ENCODE results near the gene RBM20.
"Not testable (repeated sequence)": the region's sequence is repeated elsewhere in the genome, so short reads cannot be mapped to it uniquely, and the experiment has no call there.

RBM20 gene

DNA sequence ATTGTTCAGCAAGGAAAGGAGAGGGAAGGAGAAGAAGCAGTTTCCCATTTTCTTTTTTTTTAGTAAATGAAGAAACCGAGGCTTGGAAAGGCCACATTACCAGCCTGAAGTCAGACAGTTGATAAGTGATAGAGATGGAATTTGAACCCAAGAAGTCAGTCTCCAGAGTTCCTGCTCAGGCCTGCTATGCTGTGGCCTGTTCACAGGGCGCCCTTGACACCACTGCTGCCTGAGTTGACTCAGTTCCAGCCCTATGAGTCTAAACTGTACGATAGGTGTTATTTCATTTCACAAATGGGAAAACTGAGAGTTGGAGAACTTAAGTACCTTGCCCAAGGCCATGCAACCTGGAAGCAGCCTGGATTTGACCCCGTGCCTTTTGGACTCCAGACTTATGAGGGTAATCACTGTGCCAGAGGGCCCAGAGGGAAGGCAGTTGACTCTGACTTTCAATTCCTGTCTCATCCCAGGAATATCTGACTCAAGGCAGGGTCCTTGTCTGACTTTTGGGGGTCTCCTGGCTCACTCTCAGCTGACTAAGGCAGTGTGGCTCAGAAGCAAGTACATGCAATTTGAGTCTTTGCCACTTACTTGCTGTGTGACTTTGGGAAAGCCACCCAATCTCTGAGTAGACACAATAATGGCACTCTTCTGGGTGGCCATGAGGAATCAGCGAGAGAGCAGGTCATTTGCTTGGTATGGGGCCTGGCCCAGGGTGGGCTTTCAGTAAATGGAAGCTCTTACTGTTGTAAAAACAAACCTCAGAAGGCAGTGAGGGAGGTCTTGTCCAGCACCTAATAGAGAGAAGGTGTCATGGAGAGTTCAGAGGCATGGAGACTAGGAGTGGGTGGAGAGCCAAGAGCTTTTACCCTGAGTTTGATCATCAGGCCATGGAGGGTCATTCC lies 17.9 kb upstream of the RBM20 start:
- DNase-seq: no peak

- DNase-seq: no peak
Measured at GRCh38 chr10:110628161-110628560, 16.0 kb upstream of the RBM20 start.

- DNase-seq: peak; percentile 76
Measured at GRCh38 chr10:110629680-110630191, 14.4 kb upstream of the RBM20 start.

DNA sequence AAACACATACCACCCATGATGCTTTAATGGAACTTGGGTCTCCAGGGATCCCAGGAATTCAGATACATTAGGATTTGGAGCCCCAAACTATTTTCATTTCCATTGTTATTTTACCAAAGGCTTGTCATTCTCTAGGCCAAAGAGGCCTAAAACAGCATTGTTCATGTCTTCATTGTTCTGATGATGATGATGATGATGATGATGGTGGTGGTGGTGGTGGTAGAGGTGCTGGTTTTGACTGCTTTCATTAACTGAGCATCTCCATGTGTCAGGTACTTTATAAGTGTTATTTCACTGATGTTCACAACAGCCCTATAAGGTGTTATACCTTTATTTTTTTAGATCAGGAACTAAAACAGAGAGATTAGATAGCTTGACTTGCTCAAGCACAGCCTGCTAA lies 12.2 kb upstream of the RBM20 start:
- DNase-seq: no peak

DNA sequence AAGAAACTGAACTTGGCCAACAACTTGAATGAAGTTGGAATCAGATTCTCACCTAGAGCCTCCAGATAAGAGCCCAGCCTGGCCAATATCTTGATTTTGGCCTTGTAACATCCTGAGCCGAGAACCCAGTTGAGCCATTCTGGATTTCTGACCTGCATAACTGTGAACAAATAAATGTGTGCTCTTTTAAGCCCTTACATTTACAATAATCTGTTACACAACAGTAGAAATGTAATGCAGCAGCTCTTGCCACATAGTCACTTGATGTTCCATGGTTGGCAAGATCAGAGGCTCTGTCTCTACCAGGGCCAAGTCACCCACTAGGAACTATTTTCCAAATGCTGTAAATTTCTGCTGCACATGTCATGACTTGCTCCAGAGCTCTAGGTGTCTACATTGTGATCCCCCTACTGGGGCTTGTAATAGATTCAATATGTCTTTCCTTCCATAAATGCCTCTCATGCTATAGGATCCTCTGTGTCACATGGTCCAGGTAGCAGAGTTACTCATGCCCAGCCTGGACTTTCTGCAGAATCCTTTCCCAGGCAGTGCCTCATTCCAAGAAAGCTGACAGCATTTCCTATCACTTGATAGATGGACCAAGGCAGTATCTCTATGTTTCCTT lies 11.4 kb upstream of the RBM20 start:
- DNase-seq: no peak

- DNase-seq: no peak
Measured at GRCh38 chr10:110634527-110635209, 9.5 kb upstream of the RBM20 start.

DNA sequence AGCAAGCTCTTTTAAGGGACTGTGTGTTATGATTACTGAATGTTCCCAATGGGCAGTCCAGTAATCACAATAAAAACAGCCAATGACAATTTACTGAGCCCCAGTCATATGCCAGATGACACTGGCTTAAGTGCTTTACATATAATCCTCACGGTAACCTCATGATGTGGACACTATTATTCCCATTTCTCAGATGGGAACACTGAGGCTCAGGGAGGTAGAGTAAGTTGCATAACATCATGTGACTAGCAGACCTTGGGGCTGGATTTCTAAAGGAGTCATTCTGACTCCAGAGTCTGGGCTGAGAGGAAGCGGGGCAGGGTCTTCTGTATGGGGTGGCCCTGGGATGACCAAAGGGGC lies 7.6 kb upstream of the RBM20 start:
- DNase-seq: no peak

- no peak for DNase-seq
Measured at GRCh38 chr10:110636932-110637557, 7.1 kb upstream of the RBM20 start.

GRCh38 chr10:110637558-110638053 lies 6.5 kb upstream of the RBM20 start:
- DNase-seq: no peak

GRCh38 chr10:110638319-110638718 lies 5.8 kb upstream of the RBM20 start:
- no peak for DNase-seq

GRCh38 chr10:110639046-110639445 lies 5.1 kb upstream of the RBM20 start:
- not testable (repeated sequence) for DNase-seq

DNA sequence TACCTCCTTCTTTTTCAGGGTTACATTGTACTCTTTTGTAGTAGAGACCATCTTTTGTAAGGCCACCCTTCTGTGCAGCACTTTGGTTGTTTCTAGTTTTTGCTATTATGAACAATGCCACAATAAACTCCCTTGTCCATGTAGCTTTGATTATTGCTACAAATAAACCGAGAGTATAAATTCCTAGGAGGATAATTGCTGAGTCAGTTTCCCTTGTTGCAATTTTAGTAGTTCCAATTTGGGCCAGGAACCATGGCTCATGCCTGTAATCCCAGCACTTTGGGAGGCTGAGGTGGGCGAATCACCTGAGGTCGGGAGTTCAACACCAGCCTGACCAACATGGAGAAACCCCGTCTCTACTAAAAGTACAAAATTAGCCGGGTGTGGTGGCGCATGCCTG lies 4.3 kb upstream of the RBM20 start:
- DNase-seq: not testable (repeated sequence)

GRCh38 chr10:110641256-110641655 lies 2.9 kb upstream of the RBM20 start:
- peak; percentile 23 for DNase-seq

DNA sequence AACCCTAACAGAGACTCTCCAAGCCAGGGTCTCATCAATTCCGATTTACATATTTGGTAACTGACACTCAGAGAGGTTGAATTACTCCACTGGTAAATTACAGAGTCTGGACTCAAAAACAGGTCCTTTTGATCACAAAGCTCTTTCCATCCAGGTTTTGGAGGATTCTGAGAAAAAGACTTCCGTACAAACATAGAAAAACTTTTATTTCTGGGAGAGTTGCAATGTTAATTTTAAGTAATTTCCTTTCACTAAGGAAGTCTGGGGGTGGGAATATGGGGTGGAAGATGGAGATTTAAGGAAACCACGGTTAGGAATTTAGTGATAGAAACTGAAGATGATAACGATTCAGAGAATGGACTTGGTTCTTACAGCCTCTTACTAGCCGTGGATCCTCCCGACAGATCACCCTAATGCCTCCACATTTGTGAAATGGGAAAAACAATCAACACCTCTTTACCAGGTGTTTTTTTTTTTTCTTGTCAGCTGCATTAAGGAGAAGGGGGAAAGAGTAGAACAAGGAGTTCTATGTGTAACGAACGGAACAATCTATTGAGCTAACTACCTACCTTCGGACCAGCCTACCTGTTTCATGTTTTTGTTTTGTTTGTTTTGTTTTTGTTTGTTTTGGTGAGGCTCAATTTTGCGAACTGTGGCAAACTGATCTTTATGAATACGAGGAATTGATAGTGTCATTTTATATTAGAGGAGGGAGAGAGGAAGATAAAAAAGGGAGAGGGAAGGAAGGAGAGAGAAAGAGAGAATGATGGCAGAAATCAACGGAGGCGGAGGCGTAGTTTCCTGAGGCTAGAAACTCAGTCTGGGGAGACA lies 1.7 kb upstream of the RBM20 start:
- no peak for DNase-seq

GRCh38 chr10:110643035-110643652 lies 992 bp upstream of the RBM20 start:
- DNase-seq: no peak

DNA sequence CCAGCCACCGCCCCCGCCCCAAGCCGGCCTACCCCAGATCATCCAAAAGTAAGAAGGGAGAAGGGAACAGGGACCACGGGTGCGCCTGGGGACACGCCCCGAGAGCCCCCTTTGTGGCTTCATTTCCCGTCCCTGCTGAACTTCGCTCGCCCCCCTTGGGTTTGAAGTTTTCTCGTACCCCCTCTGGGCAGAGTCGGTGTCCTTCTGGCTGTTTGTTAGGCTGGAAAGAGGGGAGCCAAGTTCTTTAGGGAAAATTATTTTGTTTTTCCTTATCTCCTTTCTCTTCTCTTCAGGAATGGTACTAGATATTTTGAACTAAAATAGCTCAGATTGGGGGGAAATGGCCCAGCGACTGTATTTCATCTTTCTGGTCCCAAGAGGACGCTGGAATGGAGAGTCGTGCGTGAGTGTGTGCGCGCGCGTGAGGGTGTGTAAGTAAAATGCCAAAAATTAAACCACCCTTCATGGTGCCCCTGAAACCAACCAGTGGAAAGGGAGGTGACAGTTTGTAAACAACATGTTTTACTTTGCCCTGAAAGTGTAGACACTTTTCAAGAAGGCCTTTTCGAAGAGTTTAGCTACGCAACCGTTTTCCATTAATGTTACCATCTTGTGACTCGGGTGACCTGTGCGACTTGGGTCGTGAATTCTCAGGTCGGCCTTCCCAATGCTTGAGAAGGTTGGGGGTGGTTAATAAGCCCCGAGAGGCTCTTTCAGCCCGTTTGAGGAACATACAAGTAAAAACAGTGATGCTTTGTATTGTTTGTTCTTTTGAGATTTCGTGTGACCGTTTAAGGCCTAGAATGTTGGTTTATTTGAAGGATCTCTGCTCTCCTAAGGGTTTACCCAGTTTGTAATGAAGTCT lies 694 bp downstream of the RBM20 start:
- DNase-seq: no peak

DNA sequence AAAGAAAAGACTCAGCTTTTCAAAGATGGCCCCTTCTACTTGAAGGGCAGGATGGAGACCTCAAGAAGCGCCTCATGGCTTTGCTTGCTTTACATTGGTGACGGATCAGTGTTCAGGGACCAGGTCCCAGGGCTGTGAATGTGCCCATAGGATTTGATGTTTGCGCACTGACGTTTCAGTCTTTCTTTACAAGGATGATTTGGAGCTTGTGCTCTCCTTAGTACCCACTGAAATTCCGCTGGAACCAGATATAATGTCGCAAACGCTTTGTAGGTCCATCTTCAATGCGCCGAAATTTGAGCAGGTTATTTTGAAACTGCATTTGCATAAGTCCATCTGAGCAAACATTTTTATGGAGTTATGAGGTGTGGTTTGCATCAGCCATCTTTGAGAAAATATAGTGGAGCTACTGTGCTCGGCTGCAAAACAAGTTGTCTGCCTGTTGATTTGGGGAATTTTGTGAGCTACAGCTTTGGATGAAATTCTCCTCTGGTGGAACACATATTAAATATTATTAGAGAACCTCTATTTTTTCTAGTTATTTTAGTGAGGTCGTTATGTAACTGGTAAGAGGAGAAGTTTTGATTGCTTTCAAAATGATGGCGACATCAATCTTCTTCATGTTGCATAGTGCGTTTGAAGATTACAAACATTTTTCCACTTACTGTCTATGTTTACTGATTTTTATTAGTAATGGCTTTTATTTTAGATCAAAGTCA lies 2.4 kb downstream of the RBM20 start:
- DNase-seq: no peak

GRCh38 chr10:110647136-110647430 lies 2.9 kb downstream of the RBM20 start:
- no peak for DNase-seq

DNA sequence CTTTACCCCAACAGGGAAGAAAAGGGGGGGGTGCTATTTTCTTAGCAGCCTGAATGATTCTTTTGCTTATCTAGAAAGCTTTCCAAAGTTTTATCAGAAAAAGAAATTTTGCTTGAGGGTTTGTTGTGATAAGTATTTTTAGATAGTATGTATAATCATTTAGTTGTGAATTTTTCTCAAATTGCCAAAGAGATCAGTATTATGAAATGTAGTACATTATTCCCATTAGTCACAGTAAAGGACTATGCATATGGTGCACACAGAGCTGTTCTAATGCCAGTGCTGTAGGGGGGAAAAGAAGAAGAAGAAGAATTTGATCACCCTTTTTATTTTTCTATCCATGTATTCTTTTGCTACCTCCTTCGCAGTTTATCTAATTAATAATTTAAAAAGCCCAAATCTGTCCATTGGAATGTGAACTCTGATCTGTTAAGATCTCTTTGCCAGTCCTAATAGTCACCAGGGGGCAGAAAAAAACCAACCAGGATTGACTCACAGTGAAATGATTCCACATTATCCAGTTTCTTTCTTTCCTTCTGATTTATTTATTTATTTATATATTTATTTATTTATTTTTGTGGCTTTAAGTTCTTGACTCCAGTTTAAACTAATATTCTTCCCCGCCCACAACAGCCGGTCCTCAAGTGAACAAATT lies 4.7 kb downstream of the RBM20 start:
- DNase-seq: peak; percentile 52

Measured in EL (cell line).